Neural progenitor cell (in vitro differentiated cells): Measurements from ENCODE around the gene RWDD2A. TPM values are rescaled to one million over a fixed set of nuclear protein-coding genes. Genes with fewer than 3 reads are reported as not detected.

Experiments used
- DNase-seq: peaks from one replicate; pipeline ENCODE4 v3.0.0-alpha.2; 2016; ENCODE audit warnings: low spot score
- H2AFZ ChIP-seq: fragments of 200-600 bp; sonication (generic); replicated peaks from 2 replicates; pipeline ENCODE4 v1.6.1; 2016; ENCODE audit warnings: antibody characterized with exemption
- H3F3A ChIP-seq: fragments of 200-600 bp; sonication (generic); 2 replicates; pipeline ENCODE4 v1.6.1; 2016; ENCODE audit warnings: antibody characterized with exemption, low read depth
- H3K27ac ChIP-seq: fragments of 200-600 bp; sonication (generic); 2 replicates; pipeline ENCODE4 v1.5.1; 2016; ENCODE audit warnings: mild to moderate bottlenecking
- H3K27me3 ChIP-seq: fragments of 200-600 bp; sonication (generic); 2 replicates; pipeline ENCODE4 v1.6.1; 2016; ENCODE audit warnings: mild to moderate bottlenecking, moderate library complexity
- H3K36me3 ChIP-seq: fragments of 200-600 bp; sonication (generic); 2 replicates; pipeline ENCODE4 v1.5.1; 2016
- H3K4me1 ChIP-seq: fragments of 200-600 bp; sonication (generic); 2 replicates; pipeline ENCODE4 v1.6.1; 2016; ENCODE audit warnings: mixed run types
- H3K4me2 ChIP-seq: fragments of 200-600 bp; sonication (generic); 2 replicates; pipeline ENCODE4 v1.6.1; 2016
- H3K4me3 ChIP-seq: fragments of 200-600 bp; sonication (generic); 2 replicates; pipeline ENCODE4 v1.5.1; 2016
- H3K79me2 ChIP-seq: fragments of 200-600 bp; sonication (generic); 2 replicates; pipeline ENCODE4 v1.6.1; 2016; ENCODE audit warnings: low read depth
- H3K9ac ChIP-seq: fragments of 200-600 bp; sonication (generic); 2 replicates; pipeline ENCODE4 v1.6.1; 2016
- H3K9me3 ChIP-seq: fragments of 200-600 bp; sonication (generic); 2 replicates; pipeline ENCODE4 v1.5.1; 2016; ENCODE audit warnings: low read depth
- H4K20me1 ChIP-seq: fragments of 200-600 bp; sonication (generic); 2 replicates; pipeline ENCODE4 v1.6.1; 2016; ENCODE audit warnings: low read depth
- H3K27ac Mint-ChIP-seq: 3 replicates; pipeline ENCODE4 v1.8.0; 2021; ENCODE audit warnings: mixed read lengths
- H3K27me3 Mint-ChIP-seq: 2 replicates; pipeline ENCODE4 v1.8.0; 2022; ENCODE audit warnings: low read depth, mild to moderate bottlenecking, inconsistent platforms, moderate library complexity, mixed read lengths; ENCODE audit not compliant: insufficient read depth
- H3K36me3 Mint-ChIP-seq: 3 replicates; pipeline ENCODE4 v1.8.0; 2021; ENCODE audit warnings: mixed read lengths
- H3K4me1 Mint-ChIP-seq: 3 replicates; pipeline ENCODE4 v1.8.0; 2021; ENCODE audit warnings: mixed read lengths
- H3K4me3 Mint-ChIP-seq: 3 replicates; pipeline ENCODE4 v1.8.0; 2021; ENCODE audit warnings: mild to moderate bottlenecking, moderate library complexity, mixed read lengths
- H3K9me3 Mint-ChIP-seq: 3 replicates; pipeline ENCODE4 v1.8.0; 2020; ENCODE audit warnings: mixed read lengths
- EZH2 ChIP-seq: fragments of 200-600 bp; sonication (generic); IDR thresholded peaks from 2 replicates; pipeline ENCODE4 v1.6.1; 2017; ENCODE audit warnings: antibody characterized with exemption, mild to moderate bottlenecking, moderate library complexity
- EZH2phosphoT487 ChIP-seq: fragments of 200-600 bp; sonication (generic); IDR thresholded peaks from 2 replicates; pipeline ENCODE4 v1.6.1; 2017; ENCODE audit warnings: antibody characterized with exemption
- total RNA-seq: library from RNA; depleted of rRNA; stranded (reverse); fragments of >200 nt; gene quantifications from 2 replicates; pipeline ENCODE4 v1.2.3, GENCODE V29; 2015; ENCODE audit warnings: low replicate concordance
- TF ChIP-seq, protein P1 (sequence below): fragments of 200-600 bp; sonication (generic); IDR thresholded peaks from 2 replicates; pipeline ENCODE4 v1.5.1; 2017; ENCODE audit warnings: antibody characterized with exemption, mild to moderate bottlenecking

Gene RWDD2A
- total RNA-seq, 1 donor from 2014 or later, result 8.5 TPM

DNA sequence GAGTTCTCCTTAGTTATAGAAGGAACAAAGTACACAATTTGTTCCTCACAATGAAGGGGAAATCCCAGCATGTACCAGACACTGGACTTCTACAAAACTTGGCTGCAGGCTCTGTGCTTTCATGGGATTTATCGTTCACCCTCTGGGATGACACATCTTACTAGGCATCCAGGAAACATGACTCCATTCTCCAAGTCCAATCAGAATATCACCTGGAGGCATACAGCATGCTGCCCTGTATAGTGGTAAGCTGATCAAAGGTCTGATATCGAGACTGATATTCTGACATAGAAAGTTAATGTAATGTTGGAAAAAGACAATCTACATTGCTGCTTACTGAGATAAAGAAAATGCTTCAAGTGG, 6.7 kb downstream of the RWDD2A start:
- peaks cover 5% of the 10 kb centered on the region for H3K36me3 Mint-ChIP-seq
- no peak overlapping the region for H2AFZ ChIP-seq
- H3K4me1 ChIP-seq, result no peaks in the 10 kb centered on the region
- no peak overlapping the region for H3K9ac ChIP-seq
- no peaks in the 10 kb centered on the region for H3K27me3 Mint-ChIP-seq
- H3K27ac Mint-ChIP-seq, result no peak overlapping the region
- no peaks in the 10 kb centered on the region for H3K9me3 Mint-ChIP-seq
- no peak overlapping the region for H3K4me2 ChIP-seq
- peaks cover 3% of the 10 kb centered on the region for H3K4me1 Mint-ChIP-seq
- no peaks in the 10 kb centered on the region for H3K27me3 ChIP-seq
- H3K4me3 ChIP-seq, result no peak overlapping the region
- H3K36me3 ChIP-seq, result peaks cover 4% of the 10 kb centered on the region
- H3K27ac ChIP-seq, result no peak overlapping the region
- DNase-seq, result no peak
- H3K9me3 ChIP-seq, result no peaks in the 10 kb centered on the region
- peaks cover 4% of the 10 kb centered on the region for H4K20me1 ChIP-seq
- no peak overlapping the region for H3K4me3 Mint-ChIP-seq
- H3K79me2 ChIP-seq, result peaks cover 3% of the 10 kb centered on the region
- TF ChIP-seq EZH2phosphoT487 (no peak), EZH2 (no peak)
- TF ChIP-seq, protein P1, sequence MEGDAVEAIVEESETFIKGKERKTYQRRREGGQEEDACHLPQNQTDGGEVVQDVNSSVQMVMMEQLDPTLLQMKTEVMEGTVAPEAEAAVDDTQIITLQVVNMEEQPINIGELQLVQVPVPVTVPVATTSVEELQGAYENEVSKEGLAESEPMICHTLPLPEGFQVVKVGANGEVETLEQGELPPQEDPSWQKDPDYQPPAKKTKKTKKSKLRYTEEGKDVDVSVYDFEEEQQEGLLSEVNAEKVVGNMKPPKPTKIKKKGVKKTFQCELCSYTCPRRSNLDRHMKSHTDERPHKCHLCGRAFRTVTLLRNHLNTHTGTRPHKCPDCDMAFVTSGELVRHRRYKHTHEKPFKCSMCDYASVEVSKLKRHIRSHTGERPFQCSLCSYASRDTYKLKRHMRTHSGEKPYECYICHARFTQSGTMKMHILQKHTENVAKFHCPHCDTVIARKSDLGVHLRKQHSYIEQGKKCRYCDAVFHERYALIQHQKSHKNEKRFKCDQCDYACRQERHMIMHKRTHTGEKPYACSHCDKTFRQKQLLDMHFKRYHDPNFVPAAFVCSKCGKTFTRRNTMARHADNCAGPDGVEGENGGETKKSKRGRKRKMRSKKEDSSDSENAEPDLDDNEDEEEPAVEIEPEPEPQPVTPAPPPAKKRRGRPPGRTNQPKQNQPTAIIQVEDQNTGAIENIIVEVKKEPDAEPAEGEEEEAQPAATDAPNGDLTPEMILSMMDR, result no peak
- no peaks in the 10 kb centered on the region for H3F3A ChIP-seq

DNA sequence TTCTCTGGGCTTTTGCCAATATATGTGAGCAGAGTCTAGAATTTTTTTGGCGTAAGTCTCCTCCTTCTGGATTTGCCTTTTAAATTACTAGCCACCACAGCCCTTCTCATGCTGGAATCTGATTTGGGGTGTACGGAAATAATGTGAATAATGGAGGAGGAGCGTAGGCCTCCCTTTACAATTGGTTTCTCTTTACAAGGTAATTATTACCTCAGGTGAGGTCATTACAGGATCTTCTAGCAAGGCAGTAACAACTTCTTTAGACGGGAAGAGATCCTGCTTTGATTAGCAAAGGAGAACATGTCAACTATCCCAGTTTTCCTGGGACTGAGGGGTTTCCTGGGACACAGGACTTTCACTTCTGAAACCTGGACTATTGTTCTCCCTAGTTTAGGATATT, 8.9 kb downstream of the RWDD2A start:
- Histone ChIP-seq H3K27ac (no peak overlapping the region), H3K9ac (no peak overlapping the region), H3F3A (no peaks in the 10 kb centered on the region), H3K27me3 (no peaks in the 10 kb centered on the region), H4K20me1 (no peaks in the 10 kb centered on the region), H3K4me3 (no peak overlapping the region), H3K79me2 (no peaks in the 10 kb centered on the region), H3K4me2 (no peak overlapping the region), H2AFZ (no peak overlapping the region), H3K4me1 (no peaks in the 10 kb centered on the region), H3K36me3 (no peaks in the 10 kb centered on the region), H3K9me3 (no peaks in the 10 kb centered on the region)
- DNase-seq, result no peak
- TF ChIP-seq, protein P1, result no peak
- no peak for TF ChIP-seq EZH2phosphoT487
- TF ChIP-seq EZH2, result no peak
- no peaks in the 10 kb centered on the region for H3K27me3 Mint-ChIP-seq
- H3K4me1 Mint-ChIP-seq, result no peaks in the 10 kb centered on the region
- no peaks in the 10 kb centered on the region for H3K36me3 Mint-ChIP-seq
- H3K9me3 Mint-ChIP-seq, result no peaks in the 10 kb centered on the region
- no peak overlapping the region for H3K4me3 Mint-ChIP-seq
- H3K27ac Mint-ChIP-seq, result no peak overlapping the region

DNA sequence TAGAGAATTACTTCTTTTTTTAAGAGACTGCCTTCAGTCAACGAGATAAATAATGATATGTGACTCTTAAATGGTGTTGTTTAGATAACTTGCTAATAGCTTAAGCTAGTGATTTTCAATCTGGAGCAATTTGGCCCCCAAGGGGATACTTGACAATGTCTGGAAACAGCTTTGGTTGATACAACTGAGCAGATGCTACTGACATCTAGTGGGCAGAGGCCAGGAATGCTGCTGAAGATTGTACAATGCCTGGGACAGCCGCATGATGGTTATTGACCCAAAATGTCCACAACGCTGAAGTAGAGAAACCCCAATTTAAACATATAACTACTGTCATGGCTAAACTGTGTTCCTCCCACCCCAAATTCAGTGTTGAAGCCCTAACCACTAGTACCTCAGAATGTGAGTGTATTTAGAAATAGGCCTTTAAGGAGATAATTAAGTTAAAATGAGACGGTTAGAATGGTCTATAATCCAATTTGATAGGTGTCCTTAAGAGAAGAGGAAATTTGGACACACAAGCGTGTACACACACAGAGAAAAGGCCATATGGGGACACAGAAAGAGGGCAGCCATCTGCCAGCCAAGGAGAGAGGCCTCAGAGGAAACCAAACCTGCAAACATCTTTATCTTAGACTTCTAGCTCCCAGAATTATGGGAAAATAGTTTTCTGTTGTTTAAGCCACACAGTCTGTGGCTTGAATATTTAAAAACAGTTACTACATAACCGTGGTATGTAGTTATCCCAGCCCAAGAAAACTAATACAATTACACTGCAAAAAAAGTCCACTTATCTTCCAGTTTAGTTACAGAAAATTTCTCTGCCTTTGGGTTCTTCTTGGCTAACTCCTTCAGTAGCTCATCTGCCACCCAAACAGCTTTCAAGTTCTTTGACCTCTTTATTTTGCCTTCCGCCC, 22.2 kb downstream of the RWDD2A start:
- no peaks in the 10 kb centered on the region for H3K4me1 ChIP-seq
- no peak overlapping the region for H3K27ac ChIP-seq
- no peaks in the 10 kb centered on the region for H3K9me3 ChIP-seq
- H3K27me3 ChIP-seq, result no peaks in the 10 kb centered on the region
- H3K4me3 ChIP-seq, result no peak overlapping the region
- H3K9ac ChIP-seq, result no peak overlapping the region
- H2AFZ ChIP-seq, result peak overlapping the region; percentile 1
- no peaks in the 10 kb centered on the region for H3F3A ChIP-seq
- no peak overlapping the region for H3K4me2 ChIP-seq
- peak; percentile 74 for DNase-seq
- TF ChIP-seq EZH2phosphoT487, result no peak
- TF ChIP-seq, protein P1, result peak; percentile 89
- no peak for TF ChIP-seq EZH2
- no peaks in the 10 kb centered on the region for H3K27me3 Mint-ChIP-seq
- H3K4me1 Mint-ChIP-seq, result no peaks in the 10 kb centered on the region
- no peak overlapping the region for H3K27ac Mint-ChIP-seq
- H3K4me3 Mint-ChIP-seq, result no peak overlapping the region
- H3K36me3 ChIP-seq, result no peaks in the 10 kb centered on the region
- no peaks in the 10 kb centered on the region for H3K9me3 Mint-ChIP-seq
- H3K36me3 Mint-ChIP-seq, result no peaks in the 10 kb centered on the region
- H4K20me1 ChIP-seq, result no peaks in the 10 kb centered on the region
- no peaks in the 10 kb centered on the region for H3K79me2 ChIP-seq
